Endothelial cell of umbilical vein (primary cell): ENCODE results near the gene ST6GAL1.

Experiments
- CTCF ChIP-seq, 2 donors: IDR thresholded peaks; 1 replicate in 1 of 2; 2 replicates in 1 of 2; pipeline ENCODE4 v1.5.1; 2011; ENCODE audit warnings: low read length in 2 of 2, mild to moderate bottlenecking in 2 of 2, moderate library complexity in 2 of 2, control low read depth in 1 of 2, inconsistent platforms in 1 of 2, low read depth in 1 of 2; ENCODE audit not compliant: insufficient read depth in 1 of 2; ENCODE audit errors: extremely low read depth in 1 of 2
- EZH2 ChIP-seq: IDR thresholded peaks from 2 replicates; pipeline ENCODE4 v1.6.1; 2012; ENCODE audit warnings: borderline replicate concordance, low read depth, mild to moderate bottlenecking, moderate library complexity, low read length, inconsistent platforms; ENCODE audit not compliant: severe bottlenecking
- GATA2 ChIP-seq: IDR thresholded peaks from 2 replicates; pipeline ENCODE4 v1.7.0; 2011; ENCODE audit warnings: low read depth, mild to moderate bottlenecking, moderate library complexity, mixed read lengths, low read length; ENCODE audit not compliant: insufficient read length, insufficient read depth
- JUN ChIP-seq: IDR thresholded peaks from 2 replicates; pipeline ENCODE4 v1.6.1; 2011; ENCODE audit warnings: borderline replicate concordance, low read depth; ENCODE audit not compliant: insufficient read length, insufficient read depth
- MAX ChIP-seq: IDR thresholded peaks from 2 replicates; pipeline ENCODE4 v1.6.1; 2011; ENCODE audit not compliant: insufficient read depth, insufficient read length
- POLR2A ChIP-seq: IDR thresholded peaks from 2 replicates; pipeline ENCODE4 v1.6.1; 2012; ENCODE audit warnings: low read depth, mild to moderate bottlenecking, control low read depth, low read length
- POLR2AphosphoS5 ChIP-seq: IDR thresholded peaks from 2 replicates; pipeline ENCODE4 v1.6.1; 2012; ENCODE audit warnings: low read depth, mild to moderate bottlenecking, control low read depth, low read length, moderate library complexity; ENCODE audit not compliant: insufficient read depth

GRCh38 chr3:186986406-186986805, 56.1 kb downstream of the ST6GAL1 start:
- no peak for TF ChIP-seq POLR2A
- no peak for TF ChIP-seq CTCF (IDR thresholded peaks at IDR 0.05; ENCODE audit: extremely low read depth in 1 of 2, insufficient read depth in 1 of 2, low read depth in 1 of 2, low read length in 2 of 2)
- TF ChIP-seq POLR2AphosphoS5 = no peak
- no peak for TF ChIP-seq MAX
- TF ChIP-seq EZH2 = no peak
- no peak for TF ChIP-seq GATA2
- no peak for TF ChIP-seq JUN
